Prostate gland (tissue), 2 donors: ENCODE measurements around the gene LRBA. TPM values are rescaled to one million over a fixed set of nuclear protein-coding genes. Genes with fewer than 3 reads are reported as not detected.

Experiments
- DNase-seq: peaks from one replicate; pipeline ENCODE4 v3.0.0-alpha.2; 2019; ENCODE audit warnings: low spot score
- H3K27ac ChIP-seq, 2 donors: fragments of 200-600 bp; sonication (generic); 2 replicates each; pipeline ENCODE4 v1.5.1; 2017 to 2019
- H3K27me3 ChIP-seq: fragments of 200-600 bp; sonication (generic); replicated peaks from 2 replicates; pipeline ENCODE4 v1.5.1; 2019; ENCODE audit not compliant: insufficient read depth
- H3K36me3 ChIP-seq, 2 donors: fragments of 200-600 bp; sonication (generic); 1 replicate in 1 of 2; 2 replicates in 1 of 2; pipeline versions ENCODE4 v1.5.1 to v1.8.1; 2017 to 2019
- H3K4me1 ChIP-seq: fragments of 200-600 bp; sonication (generic); replicated peaks from 2 replicates; pipeline ENCODE4 v1.5.1; 2019
- H3K4me3 ChIP-seq, 2 donors: fragments of 200-600 bp; sonication (generic); 2 replicates each; pipeline ENCODE4 v1.5.1; 2017 to 2019
- H3K9me3 ChIP-seq: fragments of 200-600 bp; sonication (generic); 2 replicates; pipeline ENCODE4 v1.5.1; 2017
- POLR2A ChIP-seq: fragments of 450-650 bp; IDR thresholded peaks from one replicate; pipeline ENCODE4 v1.6.1; 2016; ENCODE audit warnings: antibody characterized with exemption, mild to moderate bottlenecking
- POLR2AphosphoS5 ChIP-seq: sonication (generic); formaldehyde crosslinking; IDR thresholded peaks from one replicate; pipeline ENCODE4 v1.6.1; 2017; ENCODE audit warnings: antibody characterized with exemption
- WGBS: methylation state at CpG from one replicate; pipeline ENCODE4 v1.1.5; 2018; 5-methylcytosine and 5-hydroxymethylcytosine counted together
- intact Hi-C: fragments of 100-400 bp; cut with DNase I; formaldehyde crosslinking; loops from one replicate; pipeline ENCODE4 v1.14.2; 2022
- total RNA-seq, 2 donors: library from RNA; depleted of rRNA; stranded (reverse); fragments of >200 nt; gene quantifications; one replicate each; pipeline ENCODE4 v1.1.0, GENCODE V29; 2016
- TF ChIP-seq, protein P1 (sequence below), 4 experiments: fragments of 200-600 bp in 2 of 4; fragments of 450-650 bp in 2 of 4; sonication (generic) in 2 of 4; IDR thresholded peaks; 1 replicate in 3 of 4; 2 replicates in 1 of 4; pipeline ENCODE4 v1.5.1; 2016 to 2019; ENCODE audit warnings: antibody characterized with exemption in 4 of 4, mild to moderate bottlenecking in 2 of 4, moderate library complexity in 2 of 4

LRBA gene
- total RNA-seq, 2 donors from 2014 or later = 69.8 to 79.8 TPM

DNA sequence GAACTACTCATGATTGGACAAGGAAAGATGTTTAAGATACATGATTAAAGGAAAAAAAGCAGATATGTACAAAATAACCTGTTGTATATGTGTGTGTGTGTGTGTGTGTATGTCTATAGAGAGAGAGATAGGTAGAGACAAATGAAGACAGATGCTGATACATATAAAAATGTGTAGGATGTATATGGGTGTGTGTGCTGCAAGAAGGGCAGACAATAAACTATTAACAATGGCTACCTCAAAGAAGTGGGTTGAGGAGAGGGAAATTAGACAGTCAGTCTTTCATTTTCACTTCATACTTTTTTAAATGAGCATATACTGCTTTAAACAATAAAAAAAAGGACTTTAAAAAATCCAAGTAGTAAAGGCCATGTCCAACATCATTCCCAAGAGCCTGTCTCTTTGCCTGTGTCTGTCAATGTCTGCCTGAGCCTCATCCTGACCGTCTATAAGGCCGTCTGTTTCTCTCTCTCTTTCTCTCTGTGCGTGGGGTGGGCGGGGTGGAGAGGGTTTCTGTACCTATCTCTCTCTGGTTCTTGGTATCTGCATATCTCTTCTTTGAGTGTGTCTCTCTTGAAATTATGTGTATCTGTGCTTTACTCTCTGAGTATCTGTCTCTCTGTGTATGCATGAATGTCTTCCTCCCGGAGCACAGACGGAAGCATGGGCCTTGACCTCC is 62.8 kb downstream of the LRBA start:
- intact Hi-C loops = no loop called here
- H3K4me3 ChIP-seq = no peak overlapping the region
- no peaks in the 10 kb centered on the region for H3K27me3 ChIP-seq
- TF ChIP-seq POLR2AphosphoS5 (no peak), POLR2A (no peak)
- TF ChIP-seq, protein P1, sequence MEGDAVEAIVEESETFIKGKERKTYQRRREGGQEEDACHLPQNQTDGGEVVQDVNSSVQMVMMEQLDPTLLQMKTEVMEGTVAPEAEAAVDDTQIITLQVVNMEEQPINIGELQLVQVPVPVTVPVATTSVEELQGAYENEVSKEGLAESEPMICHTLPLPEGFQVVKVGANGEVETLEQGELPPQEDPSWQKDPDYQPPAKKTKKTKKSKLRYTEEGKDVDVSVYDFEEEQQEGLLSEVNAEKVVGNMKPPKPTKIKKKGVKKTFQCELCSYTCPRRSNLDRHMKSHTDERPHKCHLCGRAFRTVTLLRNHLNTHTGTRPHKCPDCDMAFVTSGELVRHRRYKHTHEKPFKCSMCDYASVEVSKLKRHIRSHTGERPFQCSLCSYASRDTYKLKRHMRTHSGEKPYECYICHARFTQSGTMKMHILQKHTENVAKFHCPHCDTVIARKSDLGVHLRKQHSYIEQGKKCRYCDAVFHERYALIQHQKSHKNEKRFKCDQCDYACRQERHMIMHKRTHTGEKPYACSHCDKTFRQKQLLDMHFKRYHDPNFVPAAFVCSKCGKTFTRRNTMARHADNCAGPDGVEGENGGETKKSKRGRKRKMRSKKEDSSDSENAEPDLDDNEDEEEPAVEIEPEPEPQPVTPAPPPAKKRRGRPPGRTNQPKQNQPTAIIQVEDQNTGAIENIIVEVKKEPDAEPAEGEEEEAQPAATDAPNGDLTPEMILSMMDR (IDR thresholded peaks at IDR 0.05) = no peak
- WGBS = 96% methylated on average over 6 of the region's 6 CpGs
- H3K4me1 ChIP-seq = no peaks in the 10 kb centered on the region
- DNase-seq = no peak
- H3K27ac ChIP-seq = no peak overlapping the region
- no peaks in the 10 kb centered on the region for H3K9me3 ChIP-seq
- no peaks in the 10 kb centered on the region for H3K36me3 ChIP-seq

GRCh38 chr4:150950657-150951288 is 64.3 kb downstream of the LRBA start:
- Histone ChIP-seq H3K36me3 (no peaks in the 10 kb centered on the region), H3K27ac (no peak overlapping the region), H3K4me3 (no peak overlapping the region), H3K27me3 (no peaks in the 10 kb centered on the region), H3K4me1 (no peaks in the 10 kb centered on the region), H3K9me3 (no peaks in the 10 kb centered on the region)
- 94% methylated on average over 2 of the region's 2 CpGs for WGBS
- no peak for TF ChIP-seq POLR2A
- TF ChIP-seq, protein P1 (IDR thresholded peaks at IDR 0.05) = no peak
- TF ChIP-seq POLR2AphosphoS5 = no peak
- intact Hi-C loops = no loop called here
- DNase-seq = no peak

- H3K4me3 ChIP-seq = no peak overlapping the region
- H3K9me3 ChIP-seq = no peaks in the 10 kb centered on the region
- intact Hi-C loops = no loop called here
- H3K36me3 ChIP-seq = no peaks in the 10 kb centered on the region
- no peaks in the 10 kb centered on the region for H3K4me1 ChIP-seq
- no peak overlapping the region for H3K27ac ChIP-seq
- no peaks in the 10 kb centered on the region for H3K27me3 ChIP-seq
- no peak for DNase-seq
- TF ChIP-seq POLR2A (no peak), POLR2AphosphoS5 (no peak)
- TF ChIP-seq, protein P1 (IDR thresholded peaks at IDR 0.05) = no peak
Observed at GRCh38 chr4:150949943-150950342, 65.1 kb downstream of the LRBA start.

GRCh38 chr4:150949342-150949741 is 65.7 kb downstream of the LRBA start:
- Histone ChIP-seq H3K27ac (no peak overlapping the region), H3K9me3 (no peaks in the 10 kb centered on the region), H3K4me1 (no peaks in the 10 kb centered on the region), H3K4me3 (no peak overlapping the region), H3K27me3 (no peaks in the 10 kb centered on the region), H3K36me3 (no peaks in the 10 kb centered on the region)
- TF ChIP-seq POLR2A = no peak
- intact Hi-C loops = no loop called here
- no peak for DNase-seq
- 93% methylated on average over 2 of the region's 2 CpGs for WGBS

GRCh38 chr4:150948710-150949109 is 66.4 kb downstream of the LRBA start:
- TF ChIP-seq, protein P1 (IDR thresholded peaks at IDR 0.05) = no peak
- TF ChIP-seq POLR2A = no peak
- no peak for TF ChIP-seq POLR2AphosphoS5
- intact Hi-C loops = no loop called here
- Histone ChIP-seq H3K9me3 (no peaks in the 10 kb centered on the region), H3K36me3 (no peaks in the 10 kb centered on the region), H3K4me1 (no peaks in the 10 kb centered on the region), H3K4me3 (no peak overlapping the region), H3K27me3 (no peaks in the 10 kb centered on the region), H3K27ac (no peak overlapping the region)
- no peak for DNase-seq
- 95% methylated on average over 2 of the region's 2 CpGs for WGBS
